Measurements from ENCODE around the gene HS3ST4. TPM values are rescaled to one million over a fixed set of nuclear protein-coding genes. Genes with fewer than 3 reads are reported as not detected.

The HS3ST4 gene
- total RNA-seq, 4 donors from 2014 or later = 0.11 TPM; not detected in 3

DNA sequence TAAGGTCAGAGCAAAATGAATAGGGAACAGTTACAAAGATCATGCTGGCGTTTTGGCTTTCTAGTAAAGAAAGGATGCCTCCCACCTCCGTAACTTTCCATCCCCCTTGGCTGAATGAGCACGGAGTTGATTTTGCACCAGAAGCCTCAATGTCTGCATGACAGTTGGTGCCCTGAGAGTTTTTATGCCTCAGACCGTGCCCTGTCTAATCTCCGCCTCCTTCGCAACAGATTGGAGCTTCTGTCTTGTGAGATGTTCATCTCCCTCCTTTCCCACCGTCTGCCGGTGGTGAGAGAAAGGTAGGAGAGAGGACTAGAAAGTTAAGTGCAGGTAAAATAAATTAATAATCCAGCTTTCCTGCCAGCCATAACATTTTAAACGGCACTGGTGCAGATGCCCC, 1.9 kb downstream of the HS3ST4 start:
- peaks cover 4% of the 10 kb centered on the region for H3K27me3 ChIP-seq
- 10 to 12% methylated on average over 9 of the region's 9 CpGs for WGBS, 2 donors

DNA sequence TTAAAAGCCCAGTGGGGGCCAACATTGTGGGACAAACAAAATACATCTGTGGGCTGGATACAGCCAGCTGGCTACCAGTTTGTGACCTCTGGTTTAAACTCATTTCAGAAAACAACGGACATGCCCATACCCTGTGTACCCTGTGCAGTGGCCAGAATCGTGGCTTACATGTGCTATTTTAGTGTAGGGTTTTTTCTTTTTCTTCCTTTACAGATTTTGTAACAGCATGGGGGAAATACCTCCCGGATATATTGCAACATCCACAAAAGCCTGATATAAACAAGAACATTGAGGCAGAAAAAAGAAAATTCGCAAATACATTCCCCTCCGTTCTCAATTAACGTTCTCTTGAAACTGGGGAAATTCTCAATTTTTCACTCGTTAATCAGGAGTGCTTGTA, 7.3 kb downstream of the HS3ST4 start:
- no peaks in the 10 kb centered on the region for H3K36me3 ChIP-seq
- H3K9me3 ChIP-seq = no peaks in the 10 kb centered on the region
- 73 to 79% methylated on average over 7 of the region's 7 CpGs for WGBS, 2 donors
- no peaks in the 10 kb centered on the region for H3K4me1 ChIP-seq
- TF ChIP-seq POLR2A (IDR thresholded peaks at IDR 0.05) = no peak
- TF ChIP-seq, protein P1, sequence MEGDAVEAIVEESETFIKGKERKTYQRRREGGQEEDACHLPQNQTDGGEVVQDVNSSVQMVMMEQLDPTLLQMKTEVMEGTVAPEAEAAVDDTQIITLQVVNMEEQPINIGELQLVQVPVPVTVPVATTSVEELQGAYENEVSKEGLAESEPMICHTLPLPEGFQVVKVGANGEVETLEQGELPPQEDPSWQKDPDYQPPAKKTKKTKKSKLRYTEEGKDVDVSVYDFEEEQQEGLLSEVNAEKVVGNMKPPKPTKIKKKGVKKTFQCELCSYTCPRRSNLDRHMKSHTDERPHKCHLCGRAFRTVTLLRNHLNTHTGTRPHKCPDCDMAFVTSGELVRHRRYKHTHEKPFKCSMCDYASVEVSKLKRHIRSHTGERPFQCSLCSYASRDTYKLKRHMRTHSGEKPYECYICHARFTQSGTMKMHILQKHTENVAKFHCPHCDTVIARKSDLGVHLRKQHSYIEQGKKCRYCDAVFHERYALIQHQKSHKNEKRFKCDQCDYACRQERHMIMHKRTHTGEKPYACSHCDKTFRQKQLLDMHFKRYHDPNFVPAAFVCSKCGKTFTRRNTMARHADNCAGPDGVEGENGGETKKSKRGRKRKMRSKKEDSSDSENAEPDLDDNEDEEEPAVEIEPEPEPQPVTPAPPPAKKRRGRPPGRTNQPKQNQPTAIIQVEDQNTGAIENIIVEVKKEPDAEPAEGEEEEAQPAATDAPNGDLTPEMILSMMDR (IDR thresholded peaks at IDR 0.05) = no peak
- intact Hi-C loops (cut with DNase I) = no loop called here
- no peaks in the 10 kb centered on the region for H3K27me3 ChIP-seq
- H3K4me3 ChIP-seq (replicated peaks in 1 of 3) = no peak overlapping the region
- H3K27ac ChIP-seq = no peak overlapping the region
- no peak for DNase-seq

More for the DNA sequence above, 1.9 kb downstream of the HS3ST4 start:
- Histone ChIP-seq H3K4me1 (peaks cover 0 to 5% of the 10 kb centered on the region in 2 donors), H3K4me3 (replicated peaks in 1 of 3) (no peak overlapping the region), H3K36me3 (no peaks in the 10 kb centered on the region), H3K9me3 (no peaks in the 10 kb centered on the region), H3K27ac (no peak overlapping the region)
- TF ChIP-seq, protein P1 (IDR thresholded peaks at IDR 0.05) = no peak
- no peak for TF ChIP-seq POLR2A (IDR thresholded peaks at IDR 0.05)
- intact Hi-C loops (cut with DNase I) = no loop called here
- no peak for DNase-seq

DNA sequence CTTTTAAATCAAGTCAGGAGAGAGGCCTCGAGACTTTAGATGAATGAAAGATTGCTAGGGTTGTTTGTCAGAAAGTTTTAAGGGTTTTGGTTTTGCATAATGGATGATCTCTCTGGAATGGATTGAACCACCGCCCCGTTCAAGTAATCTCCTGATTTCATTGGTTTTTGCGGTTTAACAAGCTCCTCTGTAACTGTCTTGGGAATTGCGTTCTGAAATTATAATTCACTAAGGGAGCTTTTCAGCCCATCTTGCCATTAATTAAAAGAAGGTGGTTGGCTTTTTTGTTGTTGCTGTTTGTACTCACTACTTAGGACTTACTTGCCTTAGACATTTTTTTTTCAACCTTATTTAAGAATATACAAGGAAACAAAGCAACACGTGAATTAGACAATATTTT, 8.8 kb downstream of the HS3ST4 start:
- no peak overlapping the region for H3K27ac ChIP-seq
- H3K27me3 ChIP-seq = no peaks in the 10 kb centered on the region
- no peaks in the 10 kb centered on the region for H3K36me3 ChIP-seq
- H3K4me3 ChIP-seq (replicated peaks in 1 of 3) = no peak overlapping the region
- WGBS, 2 donors = 75 to 85% methylated on average over 6 of the region's 6 CpGs
- no peak for DNase-seq
- intact Hi-C loops (cut with DNase I) = loop anchor here (10.0 kb wide), 1 partner anchor 64 kb away; no protein-coding TSS in a partner anchor
- no peaks in the 10 kb centered on the region for H3K4me1 ChIP-seq
- H3K9me3 ChIP-seq = no peaks in the 10 kb centered on the region
- TF ChIP-seq, protein P1 (IDR thresholded peaks at IDR 0.05) = no peak
- TF ChIP-seq POLR2A (IDR thresholded peaks at IDR 0.05) = no peak

DNA sequence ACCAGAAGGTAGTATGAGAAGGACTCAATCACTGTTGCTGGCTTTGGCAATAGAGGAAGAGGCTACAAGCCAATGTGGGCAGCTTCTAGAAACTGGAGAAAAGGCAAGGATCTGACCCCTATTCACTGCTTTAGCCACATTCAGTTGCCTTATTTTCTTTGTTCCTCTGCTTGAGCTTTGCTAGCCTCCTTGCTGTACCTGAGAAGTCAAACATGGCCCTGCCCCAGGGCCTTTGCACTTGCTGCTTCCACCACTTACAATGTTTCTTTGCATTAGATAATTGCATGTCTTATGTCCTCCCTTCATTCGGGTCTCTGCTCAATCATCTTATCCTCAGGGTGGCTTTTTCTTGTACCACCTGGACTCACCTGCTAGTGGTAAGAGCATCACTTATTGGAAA, 15.8 kb downstream of the HS3ST4 start:
- Histone ChIP-seq H3K36me3 (no peaks in the 10 kb centered on the region), H3K4me3 (replicated peaks in 1 of 3) (no peak overlapping the region), H3K27ac (no peak overlapping the region), H3K9me3 (no peaks in the 10 kb centered on the region), H3K4me1 (no peaks in the 10 kb centered on the region), H3K27me3 (no peaks in the 10 kb centered on the region)
- intact Hi-C loops (cut with DNase I) = loop anchor here (10.0 kb wide), 1 partner anchor 57 kb away; no protein-coding TSS in a partner anchor
- 76 to 81% methylated on average over 1 of the region's 1 CpG for WGBS, 2 donors
- no peak for TF ChIP-seq POLR2A (IDR thresholded peaks at IDR 0.05)
- TF ChIP-seq, protein P1 (IDR thresholded peaks at IDR 0.05) = no peak
- no peak for DNase-seq

DNA sequence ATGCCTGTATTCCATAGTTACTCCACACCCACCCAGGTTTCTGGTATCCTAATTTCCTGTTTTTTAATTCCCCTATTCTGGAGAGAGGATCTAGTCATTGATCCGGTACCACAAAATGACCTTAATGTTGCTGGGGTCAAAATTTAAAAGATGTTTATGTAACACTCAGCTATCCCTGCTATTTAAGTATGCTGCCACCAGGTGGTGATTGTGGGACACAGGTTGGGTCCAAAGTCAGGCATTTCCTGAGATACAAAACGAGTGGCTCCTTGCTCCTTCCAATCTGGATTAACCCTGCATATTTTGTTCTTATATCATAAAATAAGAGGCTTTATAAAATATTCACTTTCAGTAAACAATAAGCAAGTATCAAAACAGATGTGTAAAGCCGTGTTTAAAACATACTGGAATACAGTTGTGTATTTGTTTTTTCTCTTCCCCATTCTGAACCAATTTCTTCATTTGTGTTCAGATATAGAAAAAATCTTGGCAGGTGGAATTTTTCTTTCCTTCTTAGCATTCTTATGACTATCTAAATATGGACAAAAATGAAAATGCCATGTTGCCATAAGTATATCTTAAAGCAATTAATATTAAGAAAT, 16.3 kb downstream of the HS3ST4 start:
- DNase-seq = no peak
- Histone ChIP-seq H3K27ac (no peak overlapping the region), H3K9me3 (no peaks in the 10 kb centered on the region), H3K27me3 (no peaks in the 10 kb centered on the region), H3K36me3 (no peaks in the 10 kb centered on the region), H3K4me1 (no peaks in the 10 kb centered on the region), H3K4me3 (replicated peaks in 1 of 3) (no peak overlapping the region)
- 39 to 44% methylated on average over 3 of the region's 3 CpGs for WGBS, 2 donors
- no peak for TF ChIP-seq POLR2A (IDR thresholded peaks at IDR 0.05)
- TF ChIP-seq, protein P1 (IDR thresholded peaks at IDR 0.05) = no peak
- intact Hi-C loops (cut with DNase I) = loop anchor here (10.0 kb wide), 1 partner anchor 57 kb away; no protein-coding TSS in a partner anchor

All from thyroid gland (tissue), 4 donors.